Bronchial epithelial cell (primary cell): ENCODE results near the gene CELF2. TPM values are rescaled to one million over a fixed set of nuclear protein-coding genes. Genes with fewer than 3 reads are reported as not detected.
A peak's percentile ranks its signal among the peaks of the same experiment; 100 is the strongest.

Source experiments
- DNase-seq: peaks from one replicate; pipeline ENCODE4 v3.0.0-alpha.2; 2010; ENCODE audit warnings: low read depth
- FAIRE-seq: peaks from 2 replicates; lab custom pipeline; 2011; peaks lifted over from hg19 to GRCh38; lab: Jason Lieb, UNC
- H3K27me3 ChIP-seq: 2 replicates; pipeline ENCODE4 v1.5.1; 2011; ENCODE audit warnings: low read length; ENCODE audit not compliant: control insufficient read depth, insufficient read depth
- H3K36me3 ChIP-seq: 2 replicates; pipeline ENCODE4 v1.5.1; 2011; ENCODE audit warnings: low read length; ENCODE audit not compliant: control insufficient read depth, insufficient read depth
- H3K4me3 ChIP-seq: 2 replicates; pipeline ENCODE4 v1.5.1; 2011; ENCODE audit warnings: mild to moderate bottlenecking, low read depth, low read length, control low read depth
- CTCF ChIP-seq: IDR thresholded peaks from 2 replicates; pipeline ENCODE4 v1.5.1; 2011; ENCODE audit warnings: mild to moderate bottlenecking, moderate library complexity, low read length, control low read depth, inconsistent platforms; ENCODE audit not compliant: insufficient read depth, severe bottlenecking
- total RNA-seq: library from RNA; depleted of rRNA; stranded (reverse); fragments of >200 nt; gene quantifications from 2 replicates; pipeline ENCODE4 v1.2.1, GENCODE V29; 2014

Gene CELF2
- total RNA-seq, 1 donor from 2014 or later = 2.1 TPM

DNA sequence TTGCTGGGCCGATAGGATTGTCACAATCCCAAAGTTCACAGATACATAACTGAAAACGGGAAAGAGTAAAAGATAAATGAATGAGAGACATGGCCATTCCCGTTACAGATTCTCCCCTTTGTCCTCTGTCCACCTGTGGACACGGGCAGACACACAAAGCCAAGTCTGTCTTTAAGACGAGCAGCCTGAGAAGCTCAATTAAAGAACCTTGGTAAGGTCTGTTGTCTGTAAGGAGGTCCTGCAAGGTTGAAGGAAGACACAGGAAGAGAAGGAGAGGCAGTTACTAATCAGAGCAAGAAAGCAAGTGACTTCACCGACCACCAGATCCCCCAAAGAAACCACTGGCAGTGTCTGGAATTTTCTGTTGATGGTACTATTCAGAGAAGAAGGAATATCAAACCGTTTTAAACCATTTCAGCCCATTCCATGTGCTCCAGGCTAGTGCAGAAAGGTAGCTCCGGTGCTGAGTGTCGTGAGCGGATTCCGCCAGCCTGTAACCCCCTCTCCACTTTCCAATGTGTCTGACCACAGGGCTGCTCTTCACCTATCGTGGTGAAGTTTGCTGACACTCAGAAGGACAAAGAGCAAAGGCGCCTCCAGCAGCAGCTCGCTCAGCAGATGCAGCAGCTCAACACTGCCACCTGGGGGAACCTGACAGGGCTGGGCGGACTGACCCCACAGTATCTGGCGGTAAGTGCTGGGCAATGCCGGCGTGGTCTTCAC, 252.6 kb downstream of the CELF2 start:
- H3K36me3 ChIP-seq = no peaks in the 10 kb centered on the region
- peak; percentile 98 for TF ChIP-seq CTCF
- peak; percentile 75 for FAIRE-seq
- peak; percentile 40 for DNase-seq
- no peaks in the 10 kb centered on the region for H3K27me3 ChIP-seq
- H3K4me3 ChIP-seq = no peak overlapping the region

DNA sequence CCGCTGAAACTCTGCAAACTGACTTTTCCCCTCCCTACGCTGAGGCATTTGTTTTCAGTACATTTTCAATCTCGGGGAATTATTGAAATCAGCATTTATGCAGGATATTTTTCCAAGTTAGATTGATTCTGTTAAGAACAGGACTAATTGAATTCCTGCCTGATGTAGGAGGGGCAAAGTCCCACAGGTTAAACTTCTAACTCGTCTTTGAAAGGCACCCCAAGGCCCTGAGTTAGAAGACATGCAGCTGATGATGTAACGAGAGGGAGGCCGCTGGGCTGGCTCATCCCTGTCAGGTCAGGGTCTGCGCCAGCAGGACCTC, 253.1 kb downstream of the CELF2 start:
- FAIRE-seq = no peak
- H3K27me3 ChIP-seq = no peaks in the 10 kb centered on the region

DNA sequence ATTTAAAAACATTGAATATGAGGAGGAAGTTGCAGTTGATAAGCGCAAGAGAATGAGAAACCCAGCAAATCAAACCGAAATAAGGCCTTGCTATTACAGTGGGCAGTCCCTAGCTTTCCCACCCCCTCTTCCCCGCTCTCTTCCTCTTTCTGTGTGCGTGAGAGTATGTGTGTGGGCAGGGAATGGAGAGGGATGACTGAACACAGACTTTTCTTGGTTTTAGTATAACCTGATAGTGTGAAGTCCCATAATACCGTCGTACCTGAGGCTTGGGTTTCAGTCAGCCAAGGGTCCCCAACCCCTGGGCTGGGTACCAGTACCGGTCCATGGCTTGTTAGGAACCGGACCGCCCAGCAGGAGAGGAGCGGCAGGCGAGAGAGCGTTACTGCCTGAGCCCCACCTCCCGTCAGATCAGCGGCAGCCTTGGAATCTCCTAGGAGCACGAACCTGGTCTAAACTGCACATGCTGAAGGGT, 255.3 kb downstream of the CELF2 start:
- no peak for DNase-seq
- FAIRE-seq = no peak
- TF ChIP-seq CTCF = no peak
- Histone ChIP-seq H3K36me3 (no peaks in the 10 kb centered on the region), H3K4me3 (no peak overlapping the region), H3K27me3 (no peaks in the 10 kb centered on the region)

More for the DNA sequence above, 253.1 kb downstream of the CELF2 start:
- no peaks in the 10 kb centered on the region for H3K36me3 ChIP-seq
- H3K4me3 ChIP-seq = no peak overlapping the region
- no peak for TF ChIP-seq CTCF
- no peak for DNase-seq

DNA sequence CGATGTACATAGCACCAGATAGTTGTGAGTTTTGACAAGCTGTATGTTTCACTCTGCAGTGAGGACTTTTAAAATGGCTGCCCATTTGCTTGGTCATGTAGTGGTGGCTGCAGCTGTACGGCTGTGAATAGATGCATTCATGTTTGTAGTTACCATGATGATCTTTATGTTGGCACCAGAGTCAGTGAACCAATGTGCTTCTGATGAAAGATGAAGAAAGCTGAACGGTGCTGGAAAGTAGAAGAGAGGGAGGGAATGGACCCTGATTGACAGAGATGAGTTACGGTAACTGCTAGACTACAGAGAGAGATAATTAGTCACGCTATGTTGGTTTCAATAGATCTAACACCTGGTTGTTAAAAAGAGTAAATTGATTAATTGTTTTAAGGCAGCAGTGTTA, 256.8 kb downstream of the CELF2 start:
- no peak overlapping the region for H3K4me3 ChIP-seq
- H3K27me3 ChIP-seq = no peaks in the 10 kb centered on the region
- no peaks in the 10 kb centered on the region for H3K36me3 ChIP-seq
- TF ChIP-seq CTCF = no peak
- FAIRE-seq = no peak
- no peak for DNase-seq

DNA sequence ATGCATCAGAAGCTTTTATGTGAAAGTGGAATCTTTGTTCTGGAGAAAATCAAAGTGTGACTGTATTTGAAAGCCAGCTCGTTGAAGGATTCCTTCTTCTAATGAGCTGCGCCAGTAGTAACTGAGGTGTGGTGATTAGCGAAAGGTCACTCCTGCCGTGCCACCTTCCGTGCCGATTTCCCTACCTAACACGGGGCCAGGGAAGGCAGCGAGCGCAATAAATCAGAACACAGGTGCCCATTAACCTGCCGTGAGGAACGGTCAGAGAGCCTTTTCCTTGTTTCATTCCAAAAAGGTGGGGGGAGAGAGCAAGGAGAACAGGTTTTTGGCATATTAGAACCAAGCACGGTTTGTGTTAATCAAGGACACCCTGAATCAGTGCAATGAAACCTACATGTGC, 258.0 kb downstream of the CELF2 start:
- no peak for TF ChIP-seq CTCF
- Histone ChIP-seq H3K27me3 (no peaks in the 10 kb centered on the region), H3K4me3 (no peak overlapping the region), H3K36me3 (no peaks in the 10 kb centered on the region)
- DNase-seq = no peak
- FAIRE-seq = peak; percentile 73
